Measurements from ENCODE around the gene CYP4F11. TPM values are rescaled to one million over a fixed set of nuclear protein-coding genes. Genes with fewer than 3 reads are reported as not detected.

Gene CYP4F11
- total RNA-seq, 1 donor from 2014 or later, result not detected

DNA sequence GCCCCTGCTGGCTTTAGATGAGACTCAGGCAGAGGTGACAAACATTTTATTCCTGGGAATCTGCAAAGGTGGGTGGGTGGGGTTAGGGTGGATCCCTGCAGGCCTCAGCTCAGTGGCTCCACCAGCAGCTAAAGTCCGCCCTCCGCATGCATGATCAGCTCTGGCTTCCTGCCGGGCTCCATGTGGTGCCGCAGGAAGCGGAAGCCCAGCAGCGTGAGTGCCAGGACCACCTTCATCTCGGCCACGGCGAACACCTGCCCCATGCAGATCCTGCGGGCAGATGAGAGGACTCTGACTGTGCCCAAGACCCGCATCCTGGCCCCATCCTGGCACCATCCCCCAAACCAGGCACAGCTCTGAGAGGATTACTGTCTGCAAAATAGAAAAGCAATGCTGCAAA is 62.8 kb downstream of the CYP4F11 start:
- Mint-ChIP-seq H3K4me3 (ENCODE audit: unreplicated experiment) (no peak overlapping the region), H3K27me3 (ENCODE audit: low read depth) (no peaks in the 10 kb centered on the region), H3K9me3 (ENCODE audit: low read depth) (peaks cover 10% of the 10 kb centered on the region), H3K4me1 (ENCODE audit: low read depth) (no peaks in the 10 kb centered on the region), H3K36me3 (ENCODE audit: low read depth) (no peaks in the 10 kb centered on the region), H3K27ac (ENCODE audit: unreplicated experiment) (no peak overlapping the region)
- no peak for DNase-seq (ENCODE audit: low spot score)
- TF ChIP-seq, protein P1, sequence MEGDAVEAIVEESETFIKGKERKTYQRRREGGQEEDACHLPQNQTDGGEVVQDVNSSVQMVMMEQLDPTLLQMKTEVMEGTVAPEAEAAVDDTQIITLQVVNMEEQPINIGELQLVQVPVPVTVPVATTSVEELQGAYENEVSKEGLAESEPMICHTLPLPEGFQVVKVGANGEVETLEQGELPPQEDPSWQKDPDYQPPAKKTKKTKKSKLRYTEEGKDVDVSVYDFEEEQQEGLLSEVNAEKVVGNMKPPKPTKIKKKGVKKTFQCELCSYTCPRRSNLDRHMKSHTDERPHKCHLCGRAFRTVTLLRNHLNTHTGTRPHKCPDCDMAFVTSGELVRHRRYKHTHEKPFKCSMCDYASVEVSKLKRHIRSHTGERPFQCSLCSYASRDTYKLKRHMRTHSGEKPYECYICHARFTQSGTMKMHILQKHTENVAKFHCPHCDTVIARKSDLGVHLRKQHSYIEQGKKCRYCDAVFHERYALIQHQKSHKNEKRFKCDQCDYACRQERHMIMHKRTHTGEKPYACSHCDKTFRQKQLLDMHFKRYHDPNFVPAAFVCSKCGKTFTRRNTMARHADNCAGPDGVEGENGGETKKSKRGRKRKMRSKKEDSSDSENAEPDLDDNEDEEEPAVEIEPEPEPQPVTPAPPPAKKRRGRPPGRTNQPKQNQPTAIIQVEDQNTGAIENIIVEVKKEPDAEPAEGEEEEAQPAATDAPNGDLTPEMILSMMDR (IDR thresholded peaks at IDR 0.05), result no peak

DNA sequence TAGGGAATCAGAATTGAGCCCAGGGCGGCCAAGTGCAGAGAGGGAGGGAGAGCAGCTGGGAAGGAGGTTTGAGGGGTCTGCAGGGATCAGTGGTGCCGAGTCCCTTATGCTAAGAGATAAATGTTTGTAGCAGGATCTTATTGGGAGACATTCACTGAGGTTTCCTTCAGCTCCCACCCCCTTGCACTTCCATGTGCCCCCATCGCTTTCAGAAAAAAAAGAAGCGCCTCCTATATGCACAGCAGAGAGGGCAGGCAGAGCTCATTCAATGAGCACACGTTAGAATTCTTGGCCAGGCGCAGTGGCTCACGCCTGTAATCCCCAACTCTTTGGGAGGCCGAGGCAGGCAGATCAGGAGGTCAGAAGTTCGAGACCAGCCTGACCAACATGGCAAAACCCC is 64.5 kb downstream of the CYP4F11 start:
- TF ChIP-seq, protein P1 (IDR thresholded peaks at IDR 0.05), result no peak
- no peaks in the 10 kb centered on the region for H3K27me3 Mint-ChIP-seq (ENCODE audit: low read depth)
- peaks cover 7% of the 10 kb centered on the region for H3K9me3 Mint-ChIP-seq (ENCODE audit: low read depth)

DNA sequence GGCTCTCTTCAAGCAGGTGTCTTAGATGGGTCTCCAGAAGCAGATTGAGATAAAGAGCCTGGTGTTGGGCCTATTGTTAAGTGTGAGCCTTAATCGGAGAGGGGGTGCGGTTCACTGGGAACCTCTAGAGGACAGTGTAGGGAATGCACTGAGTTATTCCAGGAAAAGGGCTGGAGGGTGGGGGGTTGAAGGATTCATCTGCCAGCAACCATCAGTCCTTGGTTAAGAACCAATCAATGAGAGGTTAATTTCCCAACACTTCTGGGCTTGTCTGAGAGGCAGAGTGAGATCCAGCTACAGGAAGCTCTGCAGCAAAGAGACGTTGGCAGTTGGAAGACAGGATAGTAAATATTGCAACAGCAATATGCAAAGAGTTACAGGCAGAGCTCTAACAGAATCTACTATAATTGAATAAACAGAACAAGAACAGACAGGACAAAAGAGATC is 65.2 kb downstream of the CYP4F11 start:
- Mint-ChIP-seq H3K4me3 (ENCODE audit: unreplicated experiment) (no peak overlapping the region), H3K27ac (ENCODE audit: unreplicated experiment) (no peak overlapping the region), H3K9me3 (ENCODE audit: low read depth) (peaks cover 4% of the 10 kb centered on the region), H3K36me3 (ENCODE audit: low read depth) (no peaks in the 10 kb centered on the region), H3K27me3 (ENCODE audit: low read depth) (no peaks in the 10 kb centered on the region), H3K4me1 (ENCODE audit: low read depth) (no peaks in the 10 kb centered on the region)
- DNase-seq (ENCODE audit: low spot score), result no peak
- TF ChIP-seq, protein P1 (IDR thresholded peaks at IDR 0.05), result no peak

More for the DNA sequence above, 64.5 kb downstream of the CYP4F11 start:
- Mint-ChIP-seq H3K4me1 (ENCODE audit: low read depth) (no peaks in the 10 kb centered on the region), H3K36me3 (ENCODE audit: low read depth) (no peaks in the 10 kb centered on the region), H3K27ac (ENCODE audit: unreplicated experiment) (no peak overlapping the region), H3K4me3 (ENCODE audit: unreplicated experiment) (no peak overlapping the region)
- DNase-seq (ENCODE audit: low spot score), result no peak

DNA sequence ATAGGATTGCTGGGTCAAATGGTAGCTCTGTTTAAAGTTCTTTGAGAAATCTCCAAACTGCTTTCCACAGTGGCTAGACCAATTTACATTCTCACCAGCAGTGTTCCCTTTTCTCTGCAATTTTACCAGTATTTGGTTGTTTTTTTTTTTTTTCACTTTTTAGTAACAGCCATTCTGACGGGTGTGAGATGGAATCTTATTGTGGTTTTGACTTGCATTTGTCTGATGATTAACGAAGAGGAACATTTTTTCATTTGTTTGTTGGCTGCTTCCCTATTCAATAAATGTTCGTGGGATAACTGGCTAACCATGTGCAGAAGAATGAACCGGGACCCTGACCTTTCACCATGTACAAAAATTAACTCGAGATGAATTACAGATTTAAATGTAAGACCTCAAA is 67.7 kb downstream of the CYP4F11 start:
- Mint-ChIP-seq H3K4me3 (ENCODE audit: unreplicated experiment) (no peak overlapping the region), H3K4me1 (ENCODE audit: low read depth) (no peaks in the 10 kb centered on the region), H3K36me3 (ENCODE audit: low read depth) (no peaks in the 10 kb centered on the region), H3K9me3 (ENCODE audit: low read depth) (no peaks in the 10 kb centered on the region), H3K27me3 (ENCODE audit: low read depth) (no peaks in the 10 kb centered on the region), H3K27ac (ENCODE audit: unreplicated experiment) (no peak overlapping the region)
- TF ChIP-seq, protein P1 (IDR thresholded peaks at IDR 0.05), result no peak
- DNase-seq (ENCODE audit: low spot score), result no peak

DNA sequence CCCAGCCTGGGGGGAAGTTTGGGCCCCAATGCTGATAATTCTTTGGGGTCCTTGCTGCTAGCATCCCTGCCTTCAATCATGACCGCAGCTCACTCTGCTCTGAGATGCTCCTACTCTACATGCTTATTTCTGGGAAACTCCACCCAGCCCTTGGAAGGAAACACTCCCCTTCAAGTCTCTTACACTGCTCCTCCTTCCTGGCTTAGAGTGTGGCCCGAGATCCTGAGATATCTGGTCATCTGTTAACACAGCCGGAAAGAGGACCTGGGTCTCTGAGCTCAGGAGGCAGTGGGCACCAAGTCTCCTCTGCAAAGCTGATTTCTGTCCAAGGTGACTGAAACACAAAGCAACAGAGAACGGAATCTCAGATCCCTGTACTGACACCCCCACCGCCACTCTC is 69.5 kb downstream of the CYP4F11 start:
- TF ChIP-seq, protein P1 (IDR thresholded peaks at IDR 0.05), result no peak
- Mint-ChIP-seq H3K4me1 (ENCODE audit: low read depth) (no peaks in the 10 kb centered on the region), H3K36me3 (ENCODE audit: low read depth) (no peaks in the 10 kb centered on the region), H3K4me3 (ENCODE audit: unreplicated experiment) (no peak overlapping the region), H3K9me3 (ENCODE audit: low read depth) (no peaks in the 10 kb centered on the region), H3K27ac (ENCODE audit: unreplicated experiment) (no peak overlapping the region), H3K27me3 (ENCODE audit: low read depth) (no peaks in the 10 kb centered on the region)
- DNase-seq (ENCODE audit: low spot score), result no peak

All from chondrocyte (in vitro differentiated cells).